ENCODE results near the gene MAT1A. TPM values are rescaled to one million over a fixed set of nuclear protein-coding genes. Genes with fewer than 3 reads are reported as not detected.
"Not testable (repeated sequence)": the region's sequence is repeated elsewhere in the genome, so short reads cannot be mapped to it uniquely, and the experiment has no call there.

The MAT1A gene
- polyA plus RNA-seq (2013, experiment 1 of 2; ENCODE audit: insufficient read length), result not detected
- 0.09 TPM for polyA plus RNA-seq (2013, experiment 2 of 2; ENCODE audit: insufficient read length)

DNA sequence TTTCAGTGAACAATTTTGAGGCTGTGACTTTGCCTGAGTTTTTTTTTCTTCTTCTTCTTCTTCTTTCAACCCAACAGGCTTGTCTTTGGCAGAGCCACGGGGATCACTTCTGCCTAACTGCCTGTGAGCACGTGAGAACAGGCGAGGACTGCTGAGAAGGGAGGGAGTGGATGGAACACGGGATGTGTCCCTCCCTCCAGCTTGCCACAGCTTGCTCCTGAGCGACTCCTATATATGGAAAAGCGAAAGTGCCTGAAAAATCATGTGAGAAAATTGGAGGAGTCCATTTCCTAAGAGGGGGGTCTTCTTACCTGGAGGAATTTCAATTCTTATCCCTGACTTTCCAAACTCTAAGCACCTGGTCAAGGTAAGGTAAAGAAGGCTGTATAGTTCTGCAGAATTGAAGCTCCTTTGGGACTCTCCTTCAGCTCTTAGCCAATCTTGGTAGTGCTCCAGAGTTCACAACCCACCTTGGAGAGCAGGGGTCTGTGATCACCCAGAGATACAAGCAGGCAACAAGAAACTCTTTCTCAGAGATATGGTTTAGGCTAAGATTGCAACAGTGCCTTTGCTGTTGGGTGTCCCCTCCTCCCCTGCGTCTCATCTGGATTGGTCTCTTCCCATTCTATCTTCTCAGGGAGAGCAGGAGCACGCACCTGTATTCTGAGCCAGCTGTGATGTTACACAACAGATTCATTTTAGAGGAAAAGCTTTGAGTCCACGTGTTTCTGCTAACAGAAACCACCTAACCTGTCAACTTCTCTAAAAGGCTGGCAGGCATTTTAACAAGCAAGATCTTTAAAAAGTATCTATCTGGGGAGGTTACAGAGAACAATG lies at the start of gene MAT1A:
TSS of gene MAT1A (minus strand) at position 208 of the 837 bp plus-strand sequence. CDS start 235 bp downstream, outside the sequence.
- peak; percentile 19 for DNase-seq

DNA sequence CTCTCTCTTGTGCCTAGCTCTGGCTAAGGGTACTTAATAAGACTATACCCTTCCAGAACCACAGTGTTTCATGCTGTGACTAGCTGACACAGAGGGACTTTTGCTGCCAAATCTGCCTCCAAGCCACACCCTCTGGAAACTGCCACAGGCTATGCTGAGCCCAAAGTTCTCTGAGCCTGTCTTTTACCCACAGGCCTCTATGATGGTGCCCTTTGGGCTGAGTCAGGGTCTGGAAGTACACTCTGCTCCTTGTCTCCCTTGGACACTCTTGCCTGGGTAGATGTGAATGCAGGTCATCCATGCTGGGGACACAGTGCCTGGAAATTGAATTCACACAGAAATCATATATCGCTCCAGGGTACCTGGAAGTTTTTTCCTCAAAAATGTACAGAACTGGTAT lies 44.5 kb upstream of the MAT1A start:
- no peak for DNase-seq

DNA sequence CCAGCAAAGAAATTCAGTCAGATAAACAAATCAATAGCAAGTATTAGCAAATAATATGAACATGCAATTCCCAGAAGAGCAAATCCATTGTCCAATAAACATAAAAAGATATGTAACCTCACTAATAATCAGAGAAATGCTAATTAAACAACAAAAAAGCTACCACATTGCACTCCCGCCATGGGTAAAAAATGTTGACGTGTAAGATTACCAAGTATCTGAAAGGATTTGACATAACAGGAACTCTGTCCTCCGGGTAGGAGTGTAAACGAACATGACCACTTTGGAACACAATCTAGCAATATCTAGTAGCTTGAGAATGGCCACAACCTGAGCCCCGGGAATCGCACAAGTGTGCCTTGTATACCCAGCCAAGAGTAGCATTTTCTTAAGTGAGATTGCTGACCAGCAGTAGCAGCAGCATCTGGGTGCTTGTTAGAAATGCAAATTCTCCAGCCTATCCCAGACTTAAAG lies 35.5 kb upstream of the MAT1A start:
- DNase-seq, result no peak

DNA sequence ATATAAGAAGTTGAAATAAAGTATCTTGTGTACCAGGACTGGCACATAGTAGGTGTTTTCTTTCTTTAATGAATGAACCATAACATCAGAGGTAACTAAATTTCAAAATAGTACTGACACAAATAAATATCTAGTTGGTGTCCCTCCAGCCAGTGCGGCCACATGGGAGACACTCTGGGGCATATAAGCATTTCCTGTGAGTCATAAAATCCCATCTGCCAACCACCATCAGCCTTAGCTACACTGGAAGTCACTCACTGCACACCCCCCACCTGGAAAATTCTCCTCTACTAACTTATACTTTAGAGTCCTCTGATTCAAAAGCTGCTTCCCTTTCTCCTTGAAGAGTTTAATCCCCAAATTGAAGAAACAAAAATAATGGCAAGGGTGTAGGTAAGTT lies 34.6 kb upstream of the MAT1A start:
- DNase-seq, result peak; percentile 70

DNA sequence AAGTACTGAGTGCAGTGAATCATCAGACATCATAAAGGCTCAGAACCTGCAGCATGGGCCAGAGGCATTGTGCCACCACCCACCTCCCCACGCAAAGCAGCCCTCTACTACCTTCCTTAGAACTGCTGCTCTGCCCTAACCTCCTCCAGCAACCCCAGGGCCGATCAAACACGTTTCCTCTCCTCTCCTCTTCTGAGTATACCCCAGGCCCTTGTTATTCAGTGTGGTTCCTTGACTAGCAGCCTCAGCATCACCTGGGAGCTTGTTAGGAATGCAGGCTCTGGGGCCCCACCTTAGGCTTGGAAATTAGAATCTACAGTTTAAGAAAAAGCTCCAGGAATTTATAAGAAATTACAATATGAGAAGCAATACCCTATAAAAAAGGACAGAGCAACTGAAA lies 33.9 kb upstream of the MAT1A start:
- DNase-seq, result no peak

DNA sequence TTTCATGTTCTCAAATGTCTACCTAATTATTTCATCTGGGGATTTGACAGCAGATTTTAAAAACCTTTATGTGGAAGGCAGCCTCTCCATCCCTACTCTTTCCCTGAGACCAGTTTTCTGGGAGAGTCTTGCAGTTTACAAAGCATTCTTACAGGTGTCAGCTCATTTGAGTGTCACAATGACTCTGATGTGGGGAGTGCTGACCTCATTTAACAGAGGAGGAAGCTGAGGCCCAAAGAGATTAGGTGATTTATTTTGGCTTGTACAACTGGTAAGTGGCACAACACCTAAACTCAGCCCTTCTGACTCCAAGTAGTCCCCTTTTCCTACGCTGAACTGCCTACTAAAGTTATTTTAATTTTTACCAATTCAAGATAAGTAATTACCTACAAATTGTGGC lies 33.3 kb upstream of the MAT1A start:
- no peak for DNase-seq

DNA sequence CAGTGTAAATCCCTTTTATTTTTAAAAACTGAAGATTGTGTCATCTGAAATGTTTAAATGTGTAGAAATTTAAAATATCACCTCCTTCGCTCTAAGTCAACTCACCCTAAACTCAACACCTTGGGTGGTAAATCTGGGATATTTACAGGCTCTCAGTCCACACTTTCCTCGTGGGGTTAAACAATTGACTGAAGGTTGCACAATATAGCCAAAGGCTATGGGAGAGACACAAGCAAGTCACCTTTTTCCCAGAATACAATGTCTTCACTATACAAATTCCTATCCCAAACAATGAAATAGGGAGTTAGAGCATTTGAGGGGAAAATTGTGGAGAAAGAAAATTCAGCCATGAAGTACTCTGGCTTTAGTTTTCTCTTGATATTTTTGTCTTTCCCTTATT lies 32.7 kb upstream of the MAT1A start:
- DNase-seq, result no peak

DNA sequence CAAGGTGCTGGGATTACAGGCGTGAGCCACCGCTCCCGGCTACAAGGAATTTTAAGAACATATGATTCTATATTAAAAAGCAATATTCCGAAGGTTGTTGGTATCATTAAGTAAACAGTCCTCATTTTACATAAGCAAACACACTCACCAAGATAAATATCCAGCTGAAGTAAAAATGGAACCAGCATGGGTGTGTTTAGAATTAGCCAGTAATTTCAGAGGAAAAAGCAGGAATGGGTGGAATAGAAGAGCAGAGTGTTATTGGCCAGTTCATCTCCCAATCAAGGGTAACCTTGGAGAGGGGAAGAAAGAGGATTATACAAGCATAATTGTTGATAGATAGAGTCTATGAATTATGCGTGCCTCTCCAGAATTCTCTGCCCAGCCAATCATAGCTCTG lies 31.7 kb upstream of the MAT1A start:
- no peak for DNase-seq

DNA sequence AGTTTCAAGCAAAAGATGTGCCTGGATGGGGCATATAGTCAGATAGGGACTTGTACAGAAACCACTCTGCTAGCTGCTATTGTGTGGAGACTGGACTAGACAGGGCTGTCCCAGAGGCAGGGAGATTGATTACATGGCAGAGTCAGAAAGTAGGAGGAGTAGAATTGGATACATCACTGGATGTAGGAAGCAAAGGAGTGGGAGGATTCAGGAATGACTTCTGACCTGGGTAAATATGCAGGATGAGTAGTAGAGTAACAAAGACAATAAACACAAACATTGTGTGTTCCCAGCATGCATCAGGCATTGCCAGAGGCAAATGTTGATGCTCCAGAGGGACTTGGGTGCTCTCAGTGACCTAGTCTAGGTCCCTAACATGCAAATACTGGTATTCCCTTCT lies 30.9 kb upstream of the MAT1A start:
- DNase-seq, result no peak

DNA sequence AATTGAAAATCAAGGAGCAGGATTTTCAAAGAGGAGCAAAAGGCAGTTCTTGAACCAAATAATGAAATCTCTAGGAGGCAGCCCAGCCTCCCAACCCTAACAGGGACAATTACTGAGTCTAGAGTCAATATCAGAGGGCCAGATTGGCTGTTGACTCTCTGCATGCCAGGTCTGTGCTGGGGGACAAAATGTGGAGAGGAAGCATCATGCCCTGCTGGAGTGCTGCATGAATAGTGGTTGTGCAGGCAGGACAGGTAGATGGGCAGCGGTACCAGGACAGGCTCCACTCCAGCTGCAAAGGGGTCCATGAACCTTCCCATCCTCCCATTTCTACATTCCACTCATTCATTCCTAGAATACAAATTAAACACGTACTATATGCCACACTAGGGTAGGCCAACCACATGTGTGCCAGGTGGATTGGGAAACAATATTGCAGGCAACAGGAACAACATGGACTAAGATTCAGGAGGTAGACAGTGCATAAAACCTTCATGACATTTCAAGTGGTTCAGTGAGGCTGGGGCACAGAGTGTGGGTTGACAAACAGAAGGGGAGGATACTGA lies 30.4 kb upstream of the MAT1A start:
- no peak for DNase-seq

DNA sequence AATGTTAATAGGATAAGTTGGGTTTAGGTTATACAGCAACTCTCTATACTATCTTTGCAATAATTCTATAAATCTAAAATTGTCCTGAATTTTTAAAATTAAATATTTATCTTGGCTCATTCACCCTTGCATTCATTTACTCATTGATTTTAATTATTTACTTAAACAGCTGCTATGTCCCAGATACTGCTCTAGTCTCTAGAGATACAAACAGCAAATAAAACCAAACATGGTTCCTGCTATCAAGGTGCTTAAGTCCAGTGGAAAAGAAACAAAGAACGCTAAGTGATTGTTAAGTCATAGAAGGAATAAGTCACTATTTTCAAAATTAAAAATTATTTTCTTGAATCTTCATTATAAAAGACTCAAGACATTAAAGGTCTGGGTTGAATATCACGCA lies 29.9 kb upstream of the MAT1A start:
- DNase-seq, result no peak

DNA sequence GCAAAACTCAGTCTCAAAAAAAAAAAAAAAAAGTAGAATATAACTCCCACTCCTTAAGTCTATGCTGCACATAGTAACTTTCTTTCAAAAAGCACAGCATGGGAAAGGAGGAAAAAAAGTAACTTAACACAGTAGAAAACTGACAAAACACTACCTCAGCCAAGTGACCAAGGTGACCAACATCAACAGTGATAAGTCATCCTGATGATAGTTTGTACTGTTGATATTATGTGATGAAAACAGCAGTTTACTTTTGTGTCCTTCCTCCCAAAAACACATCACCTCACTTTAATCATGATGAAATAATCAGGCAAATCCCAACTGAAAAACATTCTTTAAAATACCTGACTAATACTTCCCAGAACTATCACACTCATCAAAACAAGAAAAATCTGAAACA lies 29.3 kb upstream of the MAT1A start:
- DNase-seq, result no peak

DNA sequence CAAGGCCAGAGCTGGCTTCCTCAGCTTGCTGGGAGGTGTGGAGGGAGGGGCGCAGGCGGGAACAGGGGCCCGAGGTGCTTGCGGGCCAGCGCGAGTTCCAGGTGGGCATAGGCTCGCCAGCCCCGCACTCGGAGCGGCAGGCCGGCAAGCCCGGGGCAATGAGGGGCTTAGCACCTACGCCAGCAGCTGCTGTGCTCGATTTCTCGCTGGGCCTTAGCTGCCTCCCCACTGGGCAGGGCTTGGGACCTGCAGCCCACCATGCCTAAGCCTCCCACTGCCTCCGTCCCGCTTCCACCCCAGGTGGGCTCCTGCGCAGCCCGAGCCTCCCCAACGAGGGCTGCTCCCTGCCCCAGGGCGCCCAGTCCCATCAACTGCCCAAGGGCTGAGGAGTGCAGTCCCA lies 25.9 kb upstream of the MAT1A start:
- no peak for DNase-seq

DNA sequence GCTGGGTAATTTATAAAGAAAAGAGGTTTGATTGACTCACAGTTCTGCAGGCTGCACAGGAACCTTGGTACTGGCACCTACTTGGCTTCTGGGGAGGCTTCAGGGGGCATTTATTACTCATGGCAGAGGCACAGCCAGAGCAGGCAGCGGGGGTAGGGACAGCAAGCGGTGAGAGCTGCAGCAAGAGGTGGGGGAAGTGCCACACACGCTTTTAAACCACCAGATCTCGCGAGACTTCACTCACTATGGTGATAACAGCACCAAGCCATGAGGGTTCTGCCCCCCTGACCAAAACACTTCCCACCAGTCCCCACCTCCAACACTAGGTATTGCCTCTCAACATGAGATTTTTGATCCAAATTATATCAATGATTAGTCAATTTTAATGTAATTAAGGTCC lies 24.1 kb upstream of the MAT1A start:
- no peak for DNase-seq

DNA sequence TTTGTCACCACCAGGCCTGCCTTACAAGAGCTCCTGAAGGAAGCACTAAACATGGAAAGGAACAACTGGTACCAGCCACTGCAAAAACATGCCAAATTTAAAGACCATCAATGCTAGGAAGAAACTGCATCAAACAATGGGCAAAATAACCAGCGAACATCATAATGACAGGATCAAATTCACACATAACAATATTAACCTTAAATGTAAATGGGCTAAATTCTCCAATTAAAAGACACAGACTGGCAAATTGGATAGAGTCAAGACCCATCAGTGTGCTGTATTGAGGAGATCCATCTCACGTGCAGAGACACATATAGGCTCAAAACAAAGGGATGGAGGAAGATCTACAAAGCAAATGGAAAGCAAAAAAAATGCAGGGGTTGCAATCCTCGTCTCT lies 16.5 kb upstream of the MAT1A start:
- not testable (repeated sequence) for DNase-seq

DNA sequence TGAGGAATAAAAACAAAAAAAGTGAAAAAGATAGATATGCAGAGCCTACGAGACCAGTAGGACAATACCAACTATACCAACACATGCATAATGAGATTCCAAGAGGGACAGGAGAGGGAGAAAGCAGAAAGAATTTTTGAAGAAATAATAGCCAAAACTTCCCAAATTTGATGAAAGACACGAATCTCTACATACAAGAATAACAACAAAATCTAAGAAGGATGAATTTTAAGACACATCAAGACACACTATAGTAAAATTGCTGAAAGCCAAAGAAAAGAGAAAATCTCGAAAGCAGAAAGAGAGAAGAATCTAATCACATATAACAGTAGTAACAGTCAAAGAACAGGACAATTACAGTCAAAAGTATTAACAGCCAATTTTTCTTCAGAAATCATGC lies 7.5 kb upstream of the MAT1A start:
- no peak for DNase-seq

DNA sequence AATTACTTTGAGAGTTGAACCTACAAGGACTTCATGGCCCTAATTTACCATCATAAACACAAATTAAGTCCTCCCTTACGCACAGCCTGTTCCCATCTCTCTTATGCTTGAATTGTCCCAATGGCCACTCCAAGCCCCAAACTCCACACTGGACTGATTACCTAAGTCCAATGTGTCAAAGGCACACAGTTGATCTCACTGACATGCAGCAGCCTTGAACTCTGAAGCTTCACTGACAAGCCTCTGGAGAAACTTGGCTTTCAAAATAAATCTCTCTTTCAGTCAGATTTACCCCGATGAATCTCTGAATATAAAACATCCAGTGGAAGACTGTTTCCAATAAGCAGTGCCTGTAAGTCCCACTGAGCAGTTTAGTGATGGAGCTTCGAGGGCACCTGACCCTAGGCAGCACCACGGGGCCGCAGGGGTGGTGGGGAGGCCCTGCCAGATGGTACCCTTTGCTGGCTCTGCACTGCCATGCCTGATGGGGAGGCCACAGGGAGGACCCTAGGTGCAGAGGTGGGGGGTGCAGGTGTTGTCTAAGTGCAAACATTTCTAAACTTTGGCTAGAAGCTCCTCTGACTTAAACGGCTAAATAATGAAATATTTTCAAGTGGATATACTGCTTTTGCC lies 3.3 kb upstream of the MAT1A start:
- DNase-seq, result no peak

DNA sequence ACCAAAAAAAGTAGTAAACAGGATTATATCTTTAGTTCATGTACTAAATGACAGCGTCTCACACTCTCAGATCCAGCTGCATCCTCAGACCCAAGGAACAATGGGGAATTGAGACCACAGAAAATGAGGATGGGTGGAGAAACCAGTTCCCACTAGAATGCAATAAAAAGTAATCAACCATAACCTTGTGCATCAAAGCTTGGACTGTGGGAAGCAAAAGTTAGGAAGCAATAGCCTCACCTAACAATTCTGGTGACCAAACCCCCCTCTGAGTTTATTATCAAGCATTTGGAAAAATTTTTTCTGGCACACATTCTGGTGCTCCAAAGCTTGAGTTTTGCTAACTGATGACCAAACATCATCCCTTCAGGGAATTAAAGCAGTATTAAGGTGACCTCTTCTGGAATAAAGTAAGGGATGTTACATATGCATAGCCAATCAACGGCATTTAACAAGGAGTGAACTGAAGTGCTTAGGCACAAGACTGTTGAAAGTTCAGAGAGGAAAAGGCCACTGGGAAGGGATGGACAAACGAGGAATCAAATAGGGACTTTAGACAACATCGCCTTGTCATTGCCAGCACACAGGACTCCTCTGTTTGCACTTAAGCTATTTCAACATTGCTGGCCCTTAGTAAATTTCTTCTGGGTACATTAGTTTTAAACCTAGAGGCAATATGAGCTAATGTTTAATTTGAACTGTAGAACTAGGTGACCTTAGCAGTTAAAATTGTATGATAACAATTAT lies 1.2 kb upstream of the MAT1A start:
- DNase-seq, result no peak

DNA sequence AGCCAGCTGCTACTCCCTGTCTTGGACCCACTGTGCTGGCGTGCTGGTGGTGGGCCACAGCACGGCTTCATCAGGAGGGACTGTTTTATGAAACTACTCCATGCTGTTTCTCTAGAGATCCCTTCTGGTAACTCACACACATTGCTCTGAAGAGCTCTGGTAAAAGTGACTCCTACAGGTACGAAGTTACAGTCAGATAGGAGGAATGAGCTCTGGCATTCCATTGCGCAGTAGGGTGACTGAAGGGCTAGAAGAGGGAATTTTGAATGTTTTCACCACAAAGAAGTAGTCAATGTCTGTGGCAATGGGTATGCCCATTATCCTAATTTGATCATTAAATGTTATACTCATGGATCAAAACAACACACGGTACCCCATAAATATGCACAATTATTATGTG lies 609 bp downstream of the MAT1A start:
- DNase-seq, result no peak

DNA sequence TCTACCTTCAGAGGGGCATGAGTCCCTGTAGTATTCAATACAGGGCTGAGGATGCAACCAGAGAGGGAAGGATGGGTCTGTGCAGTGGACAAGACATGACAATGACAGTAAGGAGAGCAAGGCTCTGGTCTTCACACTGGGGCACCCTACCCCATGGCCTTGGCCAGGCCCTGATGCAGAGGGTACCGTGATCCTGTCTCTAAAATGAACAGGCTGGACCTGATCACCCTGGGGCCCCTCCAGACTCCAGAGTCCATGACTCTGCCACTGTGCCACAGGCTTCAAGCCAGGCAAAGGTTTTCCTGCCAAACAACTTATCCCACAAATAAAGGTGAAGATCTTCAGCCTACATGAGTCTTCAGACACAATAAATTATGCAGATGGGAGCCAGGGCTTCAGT lies 4.9 kb downstream of the MAT1A start:
- DNase-seq, result no peak

DNA sequence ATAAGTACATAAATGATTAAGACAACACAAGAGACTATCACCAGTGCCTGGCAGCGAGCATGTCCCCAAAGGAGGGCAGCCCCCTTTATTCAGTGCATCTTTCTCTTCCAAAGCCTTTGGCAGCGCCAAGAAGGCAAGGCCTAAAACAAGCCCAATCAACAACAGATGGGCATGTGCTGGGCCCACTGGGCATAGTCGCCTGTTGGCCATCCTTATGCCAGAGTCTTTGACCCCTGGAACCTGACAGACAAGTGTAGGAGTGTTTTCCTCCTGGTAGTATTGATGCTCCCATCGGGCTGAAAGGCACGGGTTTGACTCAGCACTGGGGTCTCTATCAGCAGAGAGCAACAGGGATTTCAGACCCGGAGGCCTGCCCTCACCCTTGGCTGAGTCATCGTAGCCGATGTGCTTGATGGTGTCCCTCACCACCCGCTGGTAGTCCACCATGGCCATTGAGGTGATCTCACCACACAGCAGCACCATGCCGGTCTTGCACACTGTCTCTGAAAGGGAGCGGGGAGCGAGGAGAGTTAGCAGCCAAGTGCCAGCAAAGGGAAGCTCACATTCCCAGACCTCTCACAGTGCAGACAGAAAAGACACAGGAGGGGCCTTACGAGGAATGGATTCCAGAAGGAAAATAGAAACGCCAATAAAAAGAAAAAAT lies 5.8 kb downstream of the MAT1A start:
- no peak for DNase-seq

DNA sequence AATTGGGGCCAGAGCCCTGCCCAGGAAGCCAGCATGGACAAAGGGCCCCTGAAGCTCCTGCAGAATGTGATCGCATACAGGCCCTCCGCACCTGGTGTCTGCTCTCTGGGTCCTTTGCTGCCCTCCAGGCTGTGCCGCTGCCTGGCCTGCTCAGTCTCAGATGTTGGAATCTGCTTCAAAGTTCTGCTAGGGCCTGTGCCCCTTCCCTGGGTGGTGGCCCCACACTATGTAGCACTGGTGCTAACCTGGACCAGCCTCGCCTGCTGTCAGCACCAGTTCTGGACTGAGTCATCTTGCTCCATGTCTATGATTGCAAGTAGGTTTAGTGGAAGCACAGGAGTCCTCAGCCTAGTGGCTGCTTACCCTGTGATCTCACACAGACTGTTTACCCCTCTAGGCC lies 6.3 kb downstream of the MAT1A start:
- no peak for DNase-seq

Measured in fibroblast of skin of scalp (primary cell).